ENCODE results near the gene CTRB1. TPM values are rescaled to one million over a fixed set of nuclear protein-coding genes. Genes with fewer than 3 reads are reported as not detected.

CTRB1 gene
- total and polyA plus RNA-seq, 2 of the 8 experiments (the other 6 are each of a cell fraction or from before 2014, with no cell fraction given) = not detected

GRCh38 chr16:75257886-75258806, 39.4 kb downstream of the CTRB1 start:
- H2BK15ac ChIP-seq (ENCODE audit: low read length) = peak overlapping the region; percentile 92; the same call in 1 of the 2 replicates
- 88% methylated on average over 21 of the region's 21 CpGs; no CpG with 5 or more reads in 1 of the 2 experiments for WGBS, 2 experiments (ENCODE audit: extremely low coverage in 1 of 2, insufficient coverage in 1 of 2, insufficient read length in 1 of 2, insufficient replicate concordance in 2 of 2, low coverage in 1 of 2, low lambda C conversion rate in 2 of 2, missing lambda C conversion rate in 1 of 2)
- no peak overlapping the region for H4K5ac ChIP-seq (ENCODE audit: insufficient read length, low read depth, low read length)
- no peak overlapping the region for H2BK120ac ChIP-seq (replicated peaks; ENCODE audit: low read depth, low read length)
- H2AFZ ChIP-seq (ENCODE audit: low read length) = no peak overlapping the region
- H3K4me2 ChIP-seq (ENCODE audit: insufficient read depth in 1 of 2, low read depth in 2 of 2, low read length in 2 of 2) = no peak overlapping the region; a peak in 1 of 4 replicates
- H3K36me3 ChIP-seq (ENCODE audit: control insufficient read depth in 2 of 4, insufficient read depth in 4 of 4, low read length in 3 of 4) = no peaks in the 10 kb centered on the region
- H3K4ac ChIP-seq (replicated peaks; ENCODE audit: insufficient read length, low read depth, low read length) = peak overlapping the region; percentile 3
- no peak overlapping the region for H3K4me3 ChIP-seq (ENCODE audit: extremely low read depth in 1 of 4, insufficient read depth in 2 of 4, low read depth in 3 of 4, low read length in 4 of 4)
- no peak overlapping the region for H3K23ac ChIP-seq (ENCODE audit: insufficient read length)
- peak overlapping the region; percentile 77; the same call in 1 of the 2 replicates for H2AK5ac ChIP-seq (ENCODE audit: low read depth, low read length)
- no peak overlapping the region for H4K8ac ChIP-seq (ENCODE audit: extremely low read depth, insufficient read depth, low read length)
- CTCF ChIA-PET (ENCODE audit: partially characterized antibody) = interaction anchor here (1.2 to 15.7 kb wide), 3 partner anchors 23 to 396 kb away, joined by 4 to 236 read pairs (median 5); no protein-coding TSS in a partner anchor
- H3K23me2 ChIP-seq (ENCODE audit: low read depth, low read length) = peaks cover 4% of the 10 kb centered on the region; the same call in 1 of the 2 replicates
- peak overlapping the region; percentile 74 for H2BK5ac ChIP-seq (ENCODE audit: low read depth, low read length)
- H2BK12ac ChIP-seq (ENCODE audit: low read depth, low read length) = peak overlapping the region; percentile 84; the same call in 1 of the 2 replicates
- no peaks in the 10 kb centered on the region for H3K27me3 ChIP-seq (replicated peaks in 1 of 4; ENCODE audit: control insufficient read depth in 3 of 4, extremely low read depth in 1 of 4, insufficient read depth in 3 of 4, low read length in 3 of 4)
- no peak overlapping the region for H3K9ac ChIP-seq (replicated peaks in 1 of 4; ENCODE audit: extremely low read depth in 1 of 4, low read depth in 3 of 4, low read length in 3 of 4)
- peaks cover 13 to 58% (median 45%) of the 10 kb centered on the region in 4 experiments for H3K4me1 ChIP-seq (replicated peaks in 1 of 4; ENCODE audit: control insufficient read depth in 3 of 4, insufficient read depth in 4 of 4, low read length in 3 of 4)
- no peak overlapping the region for H3K27ac ChIP-seq (ENCODE audit: low read depth, low read length)
- POLR2A ChIA-PET (ENCODE audit: partially characterized antibody) = interaction anchor here (0.5 to 16.2 kb wide), 6 partner anchors 7 to 109 kb away, joined by 3 to 375 read pairs (median 4); no protein-coding TSS in a partner anchor
- no peak overlapping the region for H3K14ac ChIP-seq (ENCODE audit: insufficient read length)
- DNase-seq (ENCODE audit: low read depth in 1 of 2, low spot score in 2 of 2) = no peak
- no peak overlapping the region for H3K56ac ChIP-seq (replicated peaks; ENCODE audit: insufficient read length, low read depth, low read length)
- H2BK20ac ChIP-seq (ENCODE audit: low read length) = no peak overlapping the region; the same call in 1 of the 2 replicates
- peaks cover 31% of the 10 kb centered on the region for H3K79me1 ChIP-seq (ENCODE audit: low read depth, low read length)
- H3K9me3 ChIP-seq (ENCODE audit: insufficient read depth in 2 of 2, low read depth in 1 of 2, low read length in 1 of 2) = no peaks in the 10 kb centered on the region
- peak overlapping the region; percentile 48; the same call in 1 of the 2 replicates for H3K18ac ChIP-seq (ENCODE audit: extremely low read depth, low read length)
- peaks cover 0 to 81% of the 10 kb centered on the region in 2 experiments; a peak in 2 of 4 replicates for H3K79me2 ChIP-seq (ENCODE audit: control insufficient read depth in 1 of 2, insufficient read depth in 2 of 2, low read length in 2 of 2)
- FAIRE-seq = no peak
- peak overlapping the region; percentile 5 for H4K91ac ChIP-seq (replicated peaks; ENCODE audit: insufficient read length, low read length)
- peaks cover 5 to 25% of the 10 kb centered on the region in 2 experiments for H4K20me1 ChIP-seq (replicated peaks in 1 of 2; ENCODE audit: control insufficient read depth in 1 of 2, insufficient read depth in 2 of 2, low read length in 2 of 2)
- no peak for TF ChIP-seq EP300 (IDR thresholded peaks at IDR 0.05; ENCODE audit: borderline replicate concordance in 1 of 2, low read depth in 2 of 2, low read length in 2 of 2)
- no peak for TF ChIP-seq TAF7 (optimal IDR thresholded peaks at IDR 0.05; ENCODE audit: borderline replicate concordance, low read depth, low read length)
- TF ChIP-seq CREB1 (IDR thresholded peaks at IDR 0.05) = no peak
- no peak for TF ChIP-seq E2F6 (IDR thresholded peaks at IDR 0.05)
- TF ChIP-seq YY1 (IDR thresholded peaks at IDR 0.05; ENCODE audit: low read depth, low read length) = no peak
- TF ChIP-seq ATF3 (IDR thresholded peaks at IDR 0.05; ENCODE audit: insufficient read depth, low read depth, low read length) = no peak
- no peak for TF ChIP-seq BRCA1 (IDR thresholded peaks at IDR 0.05; ENCODE audit: low read depth, low read length)
